NCI-H2171 treated with DMSO at 0.1 percent for 48 hours (cell line): ENCODE data around the gene PCDHGA7.
"Not testable (repeated sequence)": the region's sequence is repeated elsewhere in the genome, so short reads cannot be mapped to it uniquely, and the experiment has no call there.

Source experiments
- DNase-seq: peaks from one replicate; lab custom pipeline; 2025; lab: John Stamatoyannopoulos, UW

PCDHGA7 gene

DNA sequence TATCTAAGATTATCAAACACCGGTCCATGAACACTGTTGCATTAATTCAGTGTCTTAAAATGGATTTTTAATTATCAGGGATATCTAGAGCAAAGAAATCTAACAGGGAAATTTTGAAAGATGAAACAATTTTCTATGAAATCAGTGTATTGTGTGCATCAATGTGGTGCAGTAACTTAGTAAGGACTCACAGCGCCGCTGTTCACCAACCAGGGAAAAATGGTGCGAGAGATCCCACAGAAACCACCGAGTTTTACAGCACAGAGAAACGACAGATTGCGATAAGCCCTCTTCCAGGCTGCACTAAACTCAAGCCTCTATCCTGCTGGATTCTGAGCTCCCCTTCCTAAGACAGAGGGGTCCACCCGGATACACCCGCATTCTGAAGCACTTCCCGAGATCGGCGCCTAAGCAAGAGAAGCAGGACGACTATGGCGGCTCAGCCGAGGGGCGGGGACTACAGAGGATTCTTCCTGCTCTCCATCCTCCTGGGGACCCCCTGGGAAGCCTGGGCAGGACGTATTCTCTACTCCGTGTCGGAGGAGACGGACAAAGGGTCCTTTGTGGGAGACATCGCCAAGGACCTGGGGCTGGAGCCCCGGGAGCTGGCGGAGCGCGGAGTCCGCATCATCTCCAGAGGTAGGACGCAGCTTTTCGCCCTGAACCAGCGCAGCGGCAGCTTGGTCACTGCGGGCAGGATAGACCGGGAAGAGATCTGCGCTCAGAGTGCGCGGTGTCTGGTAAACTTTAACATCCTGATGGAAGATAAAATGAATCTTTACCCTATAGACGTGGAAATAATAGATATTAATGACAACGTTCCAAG is at the start of gene PCDHGA7:
TSS of gene PCDHGA7 (plus strand) at position 274 of the 826 bp plus-strand sequence. CDS start at position 432, 158 bp downstream.
- DNase-seq, result no peak

DNA sequence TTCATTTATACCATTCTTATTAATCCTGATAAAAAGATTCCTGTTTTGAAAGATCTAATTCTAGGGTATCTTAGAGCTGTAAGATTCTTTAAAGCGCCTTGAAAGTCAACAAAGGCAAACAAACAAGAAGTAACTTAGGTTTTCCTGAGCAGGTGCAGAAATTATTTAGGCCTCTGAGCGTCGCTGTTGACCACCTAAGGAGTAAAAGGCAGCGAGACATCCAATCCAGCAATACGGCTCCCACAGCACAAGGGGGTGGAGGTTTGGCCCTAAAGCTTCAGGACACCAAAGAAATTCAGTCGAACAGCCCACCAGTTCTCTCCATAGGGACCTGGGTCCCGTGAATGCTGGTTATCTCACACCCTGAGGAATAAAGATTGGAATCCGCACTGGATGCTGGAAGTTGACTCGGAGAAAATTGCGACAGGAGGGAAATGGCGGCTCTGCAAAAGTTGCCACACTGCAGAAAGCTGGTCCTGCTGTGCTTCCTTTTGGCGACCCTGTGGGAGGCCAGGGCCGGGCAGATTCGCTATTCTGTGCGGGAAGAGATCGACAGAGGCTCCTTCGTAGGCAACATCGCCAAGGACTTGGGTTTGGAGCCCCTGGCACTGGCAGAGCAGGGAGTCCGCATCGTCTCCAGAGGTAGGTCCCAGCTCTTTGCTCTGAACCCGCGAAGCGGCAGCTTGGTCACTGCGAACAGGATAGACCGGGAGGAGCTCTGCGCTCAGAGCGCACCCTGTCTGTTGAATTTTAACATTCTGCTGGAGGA is 43.8 kb upstream of the PCDHGA7 start, which contains the start of gene PCDHGA2:
TSS of gene PCDHGA2 (plus strand) at position 223 of the 769 bp plus-strand sequence.
- DNase-seq, result peak; percentile 18

DNA sequence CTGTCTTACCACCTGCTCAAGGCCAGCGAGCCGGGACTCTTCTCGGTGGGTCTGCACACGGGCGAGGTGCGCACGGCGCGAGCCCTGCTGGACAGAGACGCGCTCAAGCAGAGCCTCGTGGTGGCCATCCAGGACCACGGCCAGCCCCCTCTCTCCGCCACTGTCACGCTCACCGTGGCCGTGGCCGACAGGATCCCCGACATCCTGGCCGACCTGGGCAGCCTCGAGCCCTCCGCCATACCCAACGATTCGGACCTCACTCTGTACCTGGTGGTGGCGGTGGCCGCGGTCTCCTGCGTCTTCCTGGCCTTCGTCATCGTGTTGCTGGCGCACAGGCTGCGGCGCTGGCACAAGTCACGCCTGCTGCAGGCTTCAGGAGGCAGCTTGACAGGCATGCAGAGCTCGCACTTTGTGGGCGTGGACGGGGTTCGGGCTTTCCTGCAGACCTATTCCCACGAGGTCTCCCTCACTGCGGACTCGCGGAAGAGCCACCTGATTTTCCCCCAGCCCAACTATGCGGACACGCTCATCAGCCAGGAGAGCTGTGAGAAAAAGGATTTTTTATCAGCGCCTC is 41.7 kb upstream of the PCDHGA7 start:
- not testable (repeated sequence) for DNase-seq

DNA sequence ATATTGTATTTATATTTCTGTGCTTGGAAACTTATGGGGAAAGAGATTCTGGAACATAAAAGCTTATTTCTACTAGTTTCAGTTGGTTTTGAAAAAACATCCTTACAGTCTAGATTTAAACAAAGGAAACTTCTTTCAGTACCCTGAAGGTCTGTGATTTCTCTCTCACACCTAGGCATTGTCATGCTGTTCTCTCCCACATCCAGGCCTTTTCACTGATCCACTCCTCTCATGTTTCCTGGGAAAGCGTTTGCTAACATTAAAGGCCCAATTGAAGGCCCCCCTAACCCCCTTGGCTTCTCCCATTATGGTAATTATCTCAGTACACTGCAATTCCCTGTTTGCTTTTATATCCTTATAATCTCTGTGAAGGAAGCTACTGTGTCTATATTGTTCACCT is 39.8 kb upstream of the PCDHGA7 start:
- DNase-seq, result no peak

DNA sequence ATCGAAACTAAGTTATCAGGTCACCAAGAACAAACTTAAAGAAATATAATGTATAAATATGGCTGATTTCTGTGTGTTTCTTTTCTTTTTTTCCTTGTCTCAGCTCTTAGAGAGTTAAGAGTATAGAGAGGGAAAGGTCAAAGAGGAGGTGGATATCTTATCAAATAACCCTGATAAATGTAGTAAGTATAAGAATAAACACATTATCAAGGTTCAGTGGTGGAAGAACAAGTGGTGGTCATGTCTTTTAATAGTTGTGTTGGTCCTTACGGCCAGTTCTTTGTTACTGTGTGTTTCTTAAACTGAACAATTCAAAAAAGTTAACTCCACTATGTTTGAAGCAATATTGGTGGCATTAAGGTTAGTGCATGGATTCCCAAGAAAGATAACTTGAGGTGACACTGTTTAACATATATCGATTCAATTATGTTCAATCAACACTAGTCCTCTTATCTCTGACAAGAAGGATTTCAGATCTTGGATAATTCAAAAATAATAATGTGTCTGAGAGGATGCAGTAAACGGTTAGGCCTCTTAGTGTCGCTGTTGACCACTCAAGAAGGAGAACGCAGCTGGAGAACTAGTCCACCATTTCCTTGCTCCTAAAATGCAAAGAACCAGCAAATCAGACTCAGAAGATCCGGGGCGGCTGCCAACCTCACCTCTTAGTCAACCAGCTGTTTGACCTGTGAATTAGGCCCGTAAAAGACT is 39.1 kb upstream of the PCDHGA7 start, which contains the start of gene PCDHGA3:
TSS of gene PCDHGA3 (plus strand) at position 588 of the 711 bp plus-strand sequence. CDS start 205 bp downstream, outside the sequence.
- peak; percentile 0 for DNase-seq

DNA sequence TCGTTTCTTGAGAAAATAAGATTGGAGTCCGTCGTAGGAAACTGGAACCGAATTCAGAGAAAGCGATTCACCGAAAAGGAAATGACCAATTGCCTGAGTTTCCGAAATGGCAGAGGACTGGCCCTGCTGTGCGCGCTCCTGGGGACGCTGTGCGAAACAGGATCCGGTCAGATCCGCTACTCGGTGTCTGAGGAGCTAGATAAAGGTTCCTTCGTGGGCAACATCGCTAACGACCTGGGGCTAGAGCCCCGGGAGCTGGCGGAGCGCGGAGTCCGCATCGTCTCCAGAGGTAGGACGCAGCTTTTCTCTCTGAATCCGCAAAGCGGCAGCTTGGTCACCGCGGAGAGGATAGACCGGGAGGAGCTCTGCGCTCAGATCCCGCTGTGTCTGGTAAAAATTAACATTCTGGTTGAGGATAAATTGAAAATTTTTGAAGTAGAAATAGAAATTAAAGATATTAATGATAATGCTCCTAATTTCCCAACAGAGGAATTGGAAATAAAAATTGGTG is 38.5 kb upstream of the PCDHGA7 start:
- no peak for DNase-seq

DNA sequence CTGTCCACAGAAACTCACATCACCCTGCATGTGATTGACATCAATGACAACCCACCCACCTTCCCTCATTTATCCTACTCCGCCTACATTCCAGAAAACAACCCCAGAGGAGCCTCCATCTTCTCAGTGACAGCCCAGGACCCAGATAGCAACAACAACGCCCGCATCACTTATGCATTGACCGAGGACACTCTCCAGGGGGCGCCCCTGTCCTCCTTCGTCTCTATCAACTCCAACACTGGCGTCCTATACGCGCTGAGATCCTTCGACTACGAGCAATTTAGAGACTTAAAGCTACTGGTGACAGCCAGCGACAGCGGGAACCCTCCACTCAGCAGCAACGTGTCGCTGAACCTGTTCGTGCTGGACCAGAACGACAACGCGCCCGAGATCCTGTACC is 37.2 kb upstream of the PCDHGA7 start:
- no peak for DNase-seq

DNA sequence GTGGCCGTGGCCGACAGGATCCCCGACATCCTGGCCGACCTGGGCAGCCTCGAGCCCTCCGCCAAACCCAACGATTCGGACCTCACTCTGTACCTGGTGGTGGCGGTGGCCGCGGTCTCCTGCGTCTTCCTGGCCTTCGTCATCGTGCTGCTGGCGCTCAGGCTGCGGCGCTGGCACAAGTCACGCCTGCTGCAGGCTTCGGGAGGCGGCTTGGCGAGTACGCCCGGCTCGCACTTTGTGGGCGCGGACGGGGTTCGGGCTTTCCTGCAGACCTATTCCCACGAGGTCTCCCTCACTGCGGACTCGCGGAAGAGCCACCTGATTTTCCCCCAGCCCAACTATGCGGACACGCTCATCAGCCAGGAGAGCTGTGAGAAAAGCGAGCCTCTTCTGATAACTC is 36.5 kb upstream of the PCDHGA7 start:
- not testable (repeated sequence) for DNase-seq

DNA sequence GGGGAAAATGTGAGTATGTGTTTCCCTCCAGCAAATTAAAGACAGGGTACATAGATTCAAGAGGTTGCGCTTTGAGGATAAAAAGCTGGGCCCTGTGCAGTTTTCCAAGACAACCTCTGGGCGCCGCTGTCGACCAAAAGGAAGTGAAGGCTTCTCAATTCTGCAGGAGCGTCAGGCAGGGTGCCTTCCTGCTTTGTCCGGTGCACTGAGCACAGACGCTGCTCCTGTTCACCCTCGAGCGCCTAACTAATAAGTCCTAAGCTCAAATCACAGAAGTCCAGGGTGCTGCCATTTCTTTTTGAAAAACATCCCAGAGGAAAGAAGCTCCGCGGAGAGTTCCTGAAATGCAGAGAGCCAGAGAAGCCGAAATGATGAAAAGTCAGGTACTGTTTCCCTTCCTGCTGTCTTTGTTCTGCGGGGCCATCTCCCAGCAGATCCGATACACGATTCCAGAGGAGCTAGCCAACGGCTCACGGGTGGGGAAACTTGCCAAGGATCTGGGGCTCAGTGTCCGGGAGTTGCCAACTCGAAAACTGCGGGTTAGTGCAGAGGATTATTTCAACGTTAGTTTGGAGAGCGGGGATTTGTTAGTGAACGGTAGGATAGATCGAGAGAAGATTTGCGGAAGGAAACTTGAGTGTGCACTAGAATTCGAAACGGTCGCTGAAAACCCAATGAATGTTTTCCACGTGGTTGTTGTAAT is 32.5 kb upstream of the PCDHGA7 start, which contains the start of gene PCDHGB1:
TSS of gene PCDHGB1 (plus strand) at position 183 of the 703 bp plus-strand sequence. CDS start at position 345, 162 bp downstream.
- peak; percentile 23 for DNase-seq

DNA sequence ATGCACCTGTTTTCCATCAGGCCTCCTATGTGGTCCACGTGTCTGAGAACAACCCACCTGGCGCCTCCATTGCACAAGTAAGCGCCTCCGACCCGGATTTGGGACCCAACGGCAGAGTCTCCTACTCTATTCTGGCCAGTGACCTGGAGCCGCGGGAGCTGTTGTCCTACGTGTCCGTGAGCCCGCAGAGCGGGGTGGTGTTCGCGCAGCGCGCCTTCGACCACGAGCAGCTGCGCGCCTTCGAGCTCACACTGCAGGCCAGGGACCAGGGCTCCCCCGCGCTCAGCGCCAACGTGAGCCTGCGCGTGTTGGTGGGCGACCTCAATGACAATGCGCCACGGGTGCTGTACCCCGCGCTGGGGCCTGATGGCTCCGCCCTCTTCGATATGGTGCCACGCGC is 31.0 kb upstream of the PCDHGA7 start:
- no peak for DNase-seq

DNA sequence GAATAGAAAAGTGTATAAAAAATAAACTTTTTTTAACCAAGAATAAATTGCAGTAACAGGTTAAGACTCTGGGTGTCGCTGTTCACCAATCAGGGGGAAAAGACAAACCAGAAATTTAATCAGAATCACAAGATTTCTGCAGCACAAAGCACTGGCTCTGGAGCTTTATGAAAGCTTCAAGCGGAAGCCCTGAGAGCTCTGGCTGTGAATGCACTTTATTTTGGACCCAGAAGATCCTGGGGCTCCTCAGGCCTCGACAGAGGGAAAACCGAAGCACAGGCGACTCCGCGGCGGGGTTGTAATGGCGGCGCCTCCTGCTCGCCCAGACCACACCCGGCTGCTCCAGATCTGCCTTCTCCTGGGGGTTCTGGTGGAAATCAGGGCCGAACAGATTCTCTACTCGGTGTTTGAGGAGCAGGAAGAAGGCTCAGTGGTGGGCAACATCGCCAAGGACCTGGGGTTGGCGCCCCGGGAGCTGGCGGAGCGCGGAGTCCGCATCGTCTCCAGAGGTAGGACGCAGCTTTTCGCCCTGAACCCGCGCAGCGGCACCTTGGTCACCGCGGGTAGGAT is 27.6 kb upstream of the PCDHGA7 start, which contains the start of gene PCDHGA4:
TSS of gene PCDHGA4 (plus strand) at position 122 of the 570 bp plus-strand sequence. CDS start at position 209, 87 bp downstream.
- DNase-seq, result no peak

DNA sequence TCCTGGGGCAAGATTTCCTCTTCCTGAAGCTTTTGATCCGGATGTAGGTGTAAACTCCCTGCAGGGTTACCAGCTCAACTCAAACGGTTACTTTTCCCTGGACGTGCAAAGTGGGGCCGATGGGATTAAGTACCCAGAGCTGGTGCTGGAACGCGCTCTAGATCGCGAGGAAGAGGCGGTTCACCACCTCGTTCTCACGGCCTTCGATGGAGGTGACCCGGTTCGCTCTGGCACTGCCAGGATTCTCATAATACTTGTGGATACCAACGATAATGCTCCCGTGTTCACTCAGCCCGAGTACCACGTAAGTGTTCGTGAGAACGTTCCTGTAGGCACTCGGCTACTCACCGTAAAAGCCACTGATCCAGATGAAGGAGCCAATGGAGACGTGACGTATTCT is 26.9 kb upstream of the PCDHGA7 start:
- no peak for DNase-seq

DNA sequence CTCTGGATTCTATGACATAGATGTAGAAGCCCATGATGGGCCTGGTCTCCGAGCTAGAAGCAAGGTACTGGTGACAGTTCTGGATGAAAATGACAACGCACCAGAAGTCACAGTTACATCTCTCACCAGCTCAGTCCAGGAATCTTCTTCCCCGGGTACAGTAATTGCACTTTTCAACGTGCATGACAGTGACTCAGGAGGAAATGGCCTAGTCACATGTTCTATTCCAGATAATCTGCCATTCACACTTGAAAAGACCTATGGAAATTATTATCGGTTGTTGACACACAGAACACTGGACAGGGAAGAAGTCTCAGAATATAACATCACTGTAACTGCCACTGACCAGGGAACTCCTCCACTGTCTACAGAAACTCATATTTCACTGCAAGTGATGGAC is 26.4 kb upstream of the PCDHGA7 start:
- no peak for DNase-seq

DNA sequence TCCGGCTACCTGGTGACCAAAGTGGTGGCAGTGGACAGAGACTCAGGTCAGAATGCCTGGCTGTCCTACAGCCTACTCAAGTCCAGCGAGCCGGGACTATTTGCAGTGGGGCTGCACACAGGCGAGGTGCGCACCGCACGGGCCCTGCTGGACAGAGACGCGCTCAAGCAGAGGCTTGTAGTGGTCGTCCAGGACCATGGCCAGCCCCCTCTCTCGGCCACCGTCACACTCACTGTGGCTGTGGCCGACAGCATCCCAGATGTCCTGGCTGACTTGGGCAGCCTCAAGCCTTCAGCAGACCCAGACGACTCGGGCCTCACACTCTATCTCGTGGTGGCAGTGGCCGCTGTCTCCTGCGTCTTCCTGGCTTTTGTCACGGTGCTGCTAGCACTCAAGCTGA is 25.6 kb upstream of the PCDHGA7 start:
- DNase-seq, result no peak

DNA sequence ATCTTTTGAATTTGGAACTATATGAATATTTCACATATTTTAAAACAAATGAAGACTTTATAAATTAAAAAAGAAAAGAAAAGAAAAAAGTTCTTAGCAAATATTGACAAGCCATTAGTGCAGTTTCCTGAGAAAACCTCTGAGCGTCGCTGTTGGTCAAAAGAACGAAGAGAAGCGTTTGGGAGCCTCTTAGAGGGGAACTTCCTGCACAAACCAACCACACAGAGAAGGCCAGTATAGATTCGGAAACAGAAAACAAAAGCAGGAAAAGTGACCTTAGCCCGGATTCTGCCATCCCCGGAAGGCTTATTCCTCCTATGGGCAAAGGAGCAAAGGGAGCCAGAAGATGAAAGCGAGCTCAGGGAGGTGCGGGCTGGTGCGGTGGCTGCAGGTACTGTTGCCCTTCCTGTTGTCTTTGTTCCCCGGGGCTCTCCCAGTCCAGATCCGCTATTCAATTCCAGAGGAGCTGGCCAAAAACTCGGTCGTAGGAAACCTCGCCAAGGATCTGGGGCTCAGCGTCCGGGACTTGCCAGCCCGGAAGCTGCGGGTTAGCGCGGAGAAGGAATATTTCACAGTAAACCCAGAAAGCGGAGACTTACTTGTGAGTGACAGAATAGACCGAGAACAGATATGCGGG is 22.6 kb upstream of the PCDHGA7 start, which contains the start of gene PCDHGB2:
TSS of gene PCDHGB2 (plus strand) at position 205 of the 637 bp plus-strand sequence. CDS start at position 347, 142 bp downstream.
- DNase-seq, result peak; percentile 15

DNA sequence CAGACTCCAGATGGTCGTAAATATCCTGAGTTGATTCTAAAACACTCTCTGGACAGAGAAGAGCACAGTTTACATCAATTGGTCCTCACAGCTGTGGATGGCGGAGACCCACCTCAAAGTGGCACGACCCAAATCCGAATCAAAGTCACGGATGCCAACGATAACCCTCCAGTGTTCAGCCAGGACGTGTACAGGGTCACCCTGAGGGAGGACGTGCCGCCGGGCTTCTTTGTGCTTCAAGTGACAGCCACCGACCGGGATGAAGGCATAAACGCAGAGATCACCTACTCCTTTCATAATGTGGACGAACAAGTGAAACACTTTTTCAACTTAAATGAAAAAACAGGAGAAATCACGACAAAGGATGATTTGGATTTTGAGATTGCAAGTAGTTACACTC is 21.9 kb upstream of the PCDHGA7 start:
- DNase-seq, result no peak

DNA sequence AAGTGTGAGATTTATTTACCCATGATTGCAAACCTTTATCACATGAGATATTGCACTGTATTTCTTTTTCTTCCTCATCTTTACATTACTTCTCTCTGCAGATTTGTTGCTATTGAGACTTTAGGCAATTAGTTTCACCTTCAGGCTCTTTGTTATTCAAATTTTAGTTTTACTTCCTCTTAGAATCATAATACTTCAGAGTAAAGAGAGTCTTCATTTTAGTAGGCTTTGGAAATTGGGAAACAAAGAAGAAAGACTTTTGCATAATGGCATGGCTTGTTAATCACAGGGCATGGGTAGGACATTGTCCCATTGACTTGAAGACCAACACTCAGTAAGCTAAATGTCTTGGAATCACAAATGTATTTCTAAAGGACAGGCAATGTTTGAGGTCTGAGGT is 19.8 kb upstream of the PCDHGA7 start:
- no peak for DNase-seq

DNA sequence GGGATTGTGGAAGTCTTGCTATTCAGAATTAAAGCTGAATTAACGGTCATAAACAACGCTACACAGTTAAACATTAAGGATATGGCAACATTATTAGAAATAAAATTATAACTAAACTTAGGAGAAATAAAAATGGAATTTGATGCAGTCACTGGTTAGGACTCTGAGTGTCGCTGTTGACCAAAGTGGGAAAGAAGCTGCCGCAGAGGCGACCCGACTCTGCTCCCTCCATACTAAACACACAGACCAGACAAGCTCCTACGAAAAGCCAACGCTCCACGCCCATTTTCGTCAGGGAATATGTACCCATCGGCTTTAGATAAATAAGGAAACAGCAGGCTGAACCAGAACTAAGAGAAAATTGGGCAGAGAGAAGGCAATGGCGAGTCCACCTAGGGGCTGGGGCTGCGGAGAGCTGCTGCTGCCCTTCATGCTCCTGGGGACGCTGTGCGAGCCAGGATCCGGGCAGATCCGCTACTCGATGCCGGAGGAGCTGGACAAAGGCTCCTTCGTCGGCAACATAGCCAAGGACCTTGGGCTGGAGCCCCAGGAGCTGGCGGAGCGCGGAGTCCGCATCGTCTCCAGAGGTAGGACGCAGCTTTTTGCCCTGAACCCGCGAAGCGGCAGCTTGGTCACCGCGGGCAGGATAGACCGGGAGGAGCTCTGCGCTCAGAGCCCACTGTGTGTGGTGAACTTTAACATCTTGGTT is 18.4 kb upstream of the PCDHGA7 start, which contains the start of gene PCDHGA5:
TSS of gene PCDHGA5 (plus strand) at position 211 of the 709 bp plus-strand sequence. CDS start at position 380, 169 bp downstream.
- no peak for DNase-seq
